ENCODE data around the gene EFCAB8. TPM values are rescaled to one million over a fixed set of nuclear protein-coding genes. Genes with fewer than 3 reads are reported as not detected.

EFCAB8 gene
- total and polyA plus RNA-seq, 2 donors from 2014 or later: 0.13 TPM; not detected in 1

DNA sequence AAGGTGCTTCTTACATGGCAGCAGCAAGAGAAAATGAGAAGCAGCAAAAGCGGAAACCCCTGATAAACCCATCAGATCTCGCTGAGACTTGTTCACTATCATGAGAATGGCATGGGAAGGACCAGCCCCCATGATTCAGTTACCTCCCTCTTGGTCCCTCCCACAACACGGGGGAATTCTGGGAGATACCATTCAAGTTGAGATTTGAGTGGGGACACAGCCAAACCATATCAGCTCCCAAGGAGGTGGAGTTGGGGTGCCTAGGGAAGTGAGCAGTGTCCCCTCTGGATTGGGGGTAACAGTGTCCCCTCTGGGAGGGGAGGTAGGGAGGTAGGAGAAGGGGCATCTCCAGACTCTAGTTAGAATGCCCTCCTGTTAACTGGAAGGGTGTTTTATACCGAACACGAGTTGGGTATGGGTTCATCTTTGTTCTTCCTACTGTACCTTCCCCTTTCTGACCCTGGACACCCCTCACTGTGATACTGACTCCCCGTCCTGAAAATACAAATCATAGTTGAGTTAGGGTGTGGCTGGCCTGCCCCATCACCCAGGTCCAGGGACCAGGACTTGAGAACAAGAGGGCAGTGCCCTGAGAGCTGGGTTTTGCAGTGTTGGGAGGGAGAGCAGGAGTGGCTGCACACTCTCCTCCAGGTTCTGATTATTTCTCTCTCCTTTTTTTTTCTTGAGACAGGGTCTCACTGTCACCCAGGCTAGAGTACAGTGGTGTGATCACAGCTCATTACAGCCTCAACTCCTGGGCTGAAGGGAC lies 62.0 kb downstream of the EFCAB8 start:
- intact Hi-C loops (cut with DNase I): no loop called here

DNA sequence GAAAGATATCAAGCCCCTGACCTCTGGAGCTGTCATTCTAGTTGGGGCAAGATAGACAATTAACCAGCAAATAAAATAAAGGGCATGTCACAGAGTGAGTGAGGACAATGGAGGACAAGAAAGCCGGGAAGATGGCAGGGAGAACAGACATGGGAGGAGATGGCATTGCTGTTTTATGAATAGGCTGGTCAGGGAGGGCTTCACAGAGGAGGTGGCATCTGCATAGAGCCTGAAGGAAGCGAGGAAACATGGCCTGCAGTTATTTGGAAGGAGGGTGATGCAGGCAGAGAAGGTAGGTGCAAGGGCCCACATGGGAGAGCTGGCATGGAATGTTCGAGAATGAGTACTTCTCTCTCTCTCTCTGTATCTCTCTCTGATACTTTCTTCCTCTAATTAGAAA lies 63.7 kb downstream of the EFCAB8 start:
- no peak overlapping the region for H3K9ac ChIP-seq (ENCODE audit: low read length in 3 of 3)
- TF ChIP-seq, protein P1, sequence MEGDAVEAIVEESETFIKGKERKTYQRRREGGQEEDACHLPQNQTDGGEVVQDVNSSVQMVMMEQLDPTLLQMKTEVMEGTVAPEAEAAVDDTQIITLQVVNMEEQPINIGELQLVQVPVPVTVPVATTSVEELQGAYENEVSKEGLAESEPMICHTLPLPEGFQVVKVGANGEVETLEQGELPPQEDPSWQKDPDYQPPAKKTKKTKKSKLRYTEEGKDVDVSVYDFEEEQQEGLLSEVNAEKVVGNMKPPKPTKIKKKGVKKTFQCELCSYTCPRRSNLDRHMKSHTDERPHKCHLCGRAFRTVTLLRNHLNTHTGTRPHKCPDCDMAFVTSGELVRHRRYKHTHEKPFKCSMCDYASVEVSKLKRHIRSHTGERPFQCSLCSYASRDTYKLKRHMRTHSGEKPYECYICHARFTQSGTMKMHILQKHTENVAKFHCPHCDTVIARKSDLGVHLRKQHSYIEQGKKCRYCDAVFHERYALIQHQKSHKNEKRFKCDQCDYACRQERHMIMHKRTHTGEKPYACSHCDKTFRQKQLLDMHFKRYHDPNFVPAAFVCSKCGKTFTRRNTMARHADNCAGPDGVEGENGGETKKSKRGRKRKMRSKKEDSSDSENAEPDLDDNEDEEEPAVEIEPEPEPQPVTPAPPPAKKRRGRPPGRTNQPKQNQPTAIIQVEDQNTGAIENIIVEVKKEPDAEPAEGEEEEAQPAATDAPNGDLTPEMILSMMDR (IDR thresholded peaks at IDR 0.05; ENCODE audit: borderline replicate concordance, extremely low read depth, insufficient read depth): no peak
- no peaks in the 10 kb centered on the region for H3K36me3 ChIP-seq (ENCODE audit: control insufficient read depth in 2 of 3, insufficient read depth in 3 of 3, low read length in 3 of 3)
- DNase-seq (no peak), FAIRE-seq (no peak)
- intact Hi-C loops (cut with DNase I): no loop called here
- H3K4me3 ChIP-seq (ENCODE audit: low read length in 3 of 3): no peak overlapping the region
- H3K27me3 ChIP-seq (ENCODE audit: control insufficient read depth, insufficient read depth, low read length): no peaks in the 10 kb centered on the region
- H3K27ac ChIP-seq (ENCODE audit: low read depth in 2 of 2, low read length in 2 of 2): no peak overlapping the region
- H3K4me1 ChIP-seq (ENCODE audit: control insufficient read depth in 2 of 3, insufficient read depth in 2 of 3, low read depth in 1 of 3, low read length in 3 of 3): no peaks in the 10 kb centered on the region
- no peaks in the 10 kb centered on the region for H3K9me3 ChIP-seq (ENCODE audit: control insufficient read depth in 2 of 3, insufficient read depth in 1 of 3, low read length in 3 of 3)

More for the DNA sequence above, 62.0 kb downstream of the EFCAB8 start:
- no peaks in the 10 kb centered on the region for H3K27me3 ChIP-seq (ENCODE audit: control insufficient read depth, insufficient read depth, low read length)
- no peak overlapping the region for H3K4me3 ChIP-seq (ENCODE audit: low read length in 3 of 3)
- no peak for FAIRE-seq
- TF ChIP-seq, protein P1 (IDR thresholded peaks at IDR 0.05; ENCODE audit: borderline replicate concordance, extremely low read depth, insufficient read depth): no peak
- H3K36me3 ChIP-seq (ENCODE audit: control insufficient read depth in 2 of 3, insufficient read depth in 3 of 3, low read length in 3 of 3): no peaks in the 10 kb centered on the region
- H3K9me3 ChIP-seq (ENCODE audit: control insufficient read depth in 2 of 3, insufficient read depth in 1 of 3, low read length in 3 of 3): peaks cover 0 to 7% (median 4%) of the 10 kb centered on the region in 3 donors
- DNase-seq: no peak
- H3K4me1 ChIP-seq (ENCODE audit: control insufficient read depth in 2 of 3, insufficient read depth in 2 of 3, low read depth in 1 of 3, low read length in 3 of 3): no peaks in the 10 kb centered on the region
- H3K9ac ChIP-seq (ENCODE audit: low read length in 3 of 3): no peak overlapping the region
- H3K27ac ChIP-seq (ENCODE audit: low read depth in 2 of 2, low read length in 2 of 2): no peak overlapping the region

DNA sequence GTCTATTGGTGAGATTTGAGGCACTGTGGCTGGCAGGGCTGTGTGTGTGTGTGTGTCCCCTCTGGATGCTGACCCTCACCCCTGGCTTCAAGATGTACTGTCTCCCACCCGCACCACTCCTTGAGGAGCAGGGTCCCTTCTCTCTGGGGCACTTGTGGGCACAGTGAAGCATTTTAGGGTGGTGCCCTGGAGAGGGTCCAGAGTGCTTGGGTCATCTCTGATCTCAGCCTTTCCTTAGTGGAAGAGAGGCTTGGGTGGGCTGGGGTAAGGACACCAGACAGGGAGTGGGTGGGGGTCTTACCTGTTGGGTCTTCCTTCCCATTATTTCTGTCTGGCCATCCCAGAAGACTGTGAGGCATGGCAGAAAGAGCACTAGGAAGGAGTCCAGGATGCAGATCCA lies 66.1 kb downstream of the EFCAB8 start:
- Histone ChIP-seq H3K27ac (ENCODE audit: low read depth in 2 of 2, low read length in 2 of 2) (no peak overlapping the region), H3K36me3 (ENCODE audit: control insufficient read depth in 2 of 3, insufficient read depth in 3 of 3, low read length in 3 of 3) (no peaks in the 10 kb centered on the region), H3K4me3 (ENCODE audit: low read length in 3 of 3) (no peak overlapping the region), H3K9me3 (ENCODE audit: control insufficient read depth in 2 of 3, insufficient read depth in 1 of 3, low read length in 3 of 3) (no peaks in the 10 kb centered on the region), H3K27me3 (ENCODE audit: control insufficient read depth, insufficient read depth, low read length) (no peaks in the 10 kb centered on the region), H3K9ac (ENCODE audit: low read length in 3 of 3) (no peak overlapping the region), H3K4me1 (ENCODE audit: control insufficient read depth in 2 of 3, insufficient read depth in 2 of 3, low read depth in 1 of 3, low read length in 3 of 3) (no peaks in the 10 kb centered on the region)
- intact Hi-C loops (cut with DNase I): no loop called here
- TF ChIP-seq, protein P1 (IDR thresholded peaks at IDR 0.05; ENCODE audit: borderline replicate concordance, extremely low read depth, insufficient read depth): no peak
- FAIRE-seq: no peak
- DNase-seq: no peak

Measured in kidney (tissue), 14 donors.